HepG2 (cell line): Measurements from ENCODE around the gene COL26A1. TPM values are rescaled to one million over a fixed set of nuclear protein-coding genes. Genes with fewer than 3 reads are reported as not detected.

Experiments
- FLYWCH1 ChIP-seq: sonication (generic); formaldehyde crosslinking; IDR thresholded peaks from 2 replicates; pipeline ENCODE4 v1.8.1; 2023; ENCODE audit warnings: mild to moderate bottlenecking, missing genetic modification reagents
- NR2F2 ChIP-seq: IDR thresholded peaks from 2 replicates; pipeline ENCODE4 v1.6.1; 2012; ENCODE audit warnings: low read depth, inconsistent platforms, borderline replicate concordance
- SRF ChIP-seq: IDR thresholded peaks from 2 replicates; pipeline ENCODE4 v1.6.1; 2011; ENCODE audit warnings: mild to moderate bottlenecking, low read depth, low read length, moderate library complexity
- ZNF75D ChIP-seq: sonication (generic); formaldehyde crosslinking; IDR thresholded peaks from 2 replicates; pipeline ENCODE4 v1.8.1; 2023; ENCODE audit warnings: missing genetic modification reagents, mild to moderate bottlenecking, borderline replicate concordance
- ZUFSP ChIP-seq: sonication (generic); formaldehyde crosslinking; IDR thresholded peaks from 2 replicates; pipeline ENCODE4 v1.9.0; 2021; ENCODE audit warnings: missing genetic modification reagents, mild to moderate bottlenecking, borderline replicate concordance
- polyA plus RNA-seq, 8 experiments: library from polyadenylated mRNA; depleted of rRNA in 3 of 8; stranded (reverse) in 7 of 8; unstranded in 1 of 8; fragments of >200 nt; fragmentation: Illumina TruSeq in 4 of 8; extraction: Trizol in 4 of 8; gene quantifications; 2 replicates each; pipeline versions ENCODE4 v1.2.1 to v1.2.3, GENCODE V29; 2011 to 2016; ENCODE audit warnings: low read depth in 4 of 8, missing spikeins in 1 of 8, mixed read lengths in 1 of 8; ENCODE audit not compliant: insufficient read depth in 1 of 8
- total RNA-seq, 5 experiments: library from RNA; depleted of rRNA; stranded (reverse); fragments of >200 nt; fragmentation: Illumina TruSeq; extraction: Trizol; gene quantifications; 2 replicates each; pipeline ENCODE4 v1.2.3, GENCODE V29; 2016; ENCODE audit warnings: low read depth in 1 of 5
- TF ChIP-seq, protein P1 (sequence below): IDR thresholded peaks from 2 replicates; pipeline ENCODE4 v1.6.1; 2012; ENCODE audit warnings: low read length, improper control_type of control experiment

Gene COL26A1
- total and polyA plus RNA-seq, 2 of the 13 experiments (the other 11 are each of a cell fraction or from before 2014, with no cell fraction given), result 7.8 to 9.2 TPM

DNA sequence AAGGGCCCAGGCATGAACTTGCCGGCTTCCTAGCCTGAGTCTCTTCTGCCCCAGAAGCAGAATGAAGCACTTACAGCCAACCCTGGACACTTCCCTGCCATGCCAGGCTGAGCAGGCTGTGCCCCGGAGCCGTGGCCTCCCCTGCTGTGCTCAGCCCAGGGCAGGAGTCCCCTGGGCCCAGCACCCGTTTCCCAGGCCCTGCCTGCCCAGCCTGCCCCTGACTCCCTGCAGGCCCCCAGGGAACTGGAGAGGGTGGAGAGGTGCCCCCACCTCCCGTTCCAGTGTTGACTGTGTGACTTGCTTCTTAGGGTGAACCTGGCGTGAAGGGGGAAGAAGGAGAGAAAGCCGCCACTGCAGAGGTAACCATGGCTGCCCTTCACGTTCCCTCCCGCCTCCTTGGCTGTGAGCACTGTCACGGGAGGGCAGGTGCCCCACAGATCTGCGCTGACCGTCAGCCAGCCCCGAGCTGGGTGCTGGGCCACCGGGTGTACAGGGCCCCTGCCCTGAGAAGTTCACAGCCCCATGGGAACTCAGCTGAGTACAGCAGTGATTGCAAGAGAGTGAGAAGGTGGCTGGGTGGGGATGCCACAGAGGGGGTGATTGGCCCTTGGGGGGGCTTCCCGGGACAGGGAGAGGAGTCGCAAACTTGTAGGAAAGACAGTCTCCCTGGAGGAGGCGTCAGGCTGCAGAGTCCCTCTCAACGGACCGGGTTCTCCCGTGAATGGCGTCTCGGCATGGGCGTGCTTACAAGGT, 190.5 kb downstream of the COL26A1 start (continued):
- TF ChIP-seq, protein P1, sequence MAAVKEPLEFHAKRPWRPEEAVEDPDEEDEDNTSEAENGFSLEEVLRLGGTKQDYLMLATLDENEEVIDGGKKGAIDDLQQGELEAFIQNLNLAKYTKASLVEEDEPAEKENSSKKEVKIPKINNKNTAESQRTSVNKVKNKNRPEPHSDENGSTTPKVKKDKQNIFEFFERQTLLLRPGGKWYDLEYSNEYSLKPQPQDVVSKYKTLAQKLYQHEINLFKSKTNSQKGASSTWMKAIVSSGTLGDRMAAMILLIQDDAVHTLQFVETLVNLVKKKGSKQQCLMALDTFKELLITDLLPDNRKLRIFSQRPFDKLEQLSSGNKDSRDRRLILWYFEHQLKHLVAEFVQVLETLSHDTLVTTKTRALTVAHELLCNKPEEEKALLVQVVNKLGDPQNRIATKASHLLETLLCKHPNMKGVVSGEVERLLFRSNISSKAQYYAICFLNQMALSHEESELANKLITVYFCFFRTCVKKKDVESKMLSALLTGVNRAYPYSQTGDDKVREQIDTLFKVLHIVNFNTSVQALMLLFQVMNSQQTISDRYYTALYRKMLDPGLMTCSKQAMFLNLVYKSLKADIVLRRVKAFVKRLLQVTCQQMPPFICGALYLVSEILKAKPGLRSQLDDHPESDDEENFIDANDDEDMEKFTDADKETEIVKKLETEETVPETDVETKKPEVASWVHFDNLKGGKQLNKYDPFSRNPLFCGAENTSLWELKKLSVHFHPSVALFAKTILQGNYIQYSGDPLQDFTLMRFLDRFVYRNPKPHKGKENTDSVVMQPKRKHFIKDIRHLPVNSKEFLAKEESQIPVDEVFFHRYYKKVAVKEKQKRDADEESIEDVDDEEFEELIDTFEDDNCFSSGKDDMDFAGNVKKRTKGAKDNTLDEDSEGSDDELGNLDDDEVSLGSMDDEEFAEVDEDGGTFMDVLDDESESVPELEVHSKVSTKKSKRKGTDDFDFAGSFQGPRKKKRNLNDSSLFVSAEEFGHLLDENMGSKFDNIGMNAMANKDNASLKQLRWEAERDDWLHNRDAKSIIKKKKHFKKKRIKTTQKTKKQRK, result no peak
- TF ChIP-seq FLYWCH1 (CRISPR knock-in tag), result no peak
- TF ChIP-seq ZNF75D (CRISPR knock-in tag), result no peak
- TF ChIP-seq SRF, result no peak
- TF ChIP-seq ZUFSP (CRISPR knock-in tag), result no peak
- TF ChIP-seq NR2F2, result no peak
